Natural killer cell (primary cell): Measurements from ENCODE around the gene NSD1. TPM values are rescaled to one million over a fixed set of nuclear protein-coding genes. Genes with fewer than 3 reads are reported as not detected.

Experiments used
- ATAC-seq, 3 donors: fragments of 150-1000 bp in 2 of 3; fragments of 200-7000 bp in 1 of 3; cut with Tn5 transposase; 1 replicate in 1 of 3; 2 replicates in 2 of 3; pipeline ENCODE4 v1.10.0; 2021; ENCODE audit warnings: mild to moderate bottlenecking in 2 of 3, moderate library complexity in 2 of 3
- DNase-seq, 2 donors: peaks; one replicate each; pipeline versions ENCODE4 v3.0.0 to v3.0.0-alpha.2; 2013 to 2021; ENCODE audit warnings: mixed read lengths in 1 of 2
- H3K27ac ChIP-seq: one replicate; pipeline ENCODE4 v1.5.1; 2013; ENCODE audit warnings: mild to moderate bottlenecking, low read length
- H3K27me3 ChIP-seq: one replicate; pipeline ENCODE4 v1.6.1; 2013; ENCODE audit warnings: low read length; ENCODE audit not compliant: control insufficient read depth, insufficient read depth
- H3K36me3 ChIP-seq: one replicate; pipeline ENCODE4 v1.6.1; 2013; ENCODE audit warnings: low read length; ENCODE audit not compliant: control insufficient read depth, insufficient read depth
- H3K4me1 ChIP-seq: one replicate; pipeline ENCODE4 v1.6.1; 2013; ENCODE audit warnings: low read length; ENCODE audit not compliant: control insufficient read depth, insufficient read depth
- H3K4me3 ChIP-seq: one replicate; pipeline ENCODE4 v1.5.1; 2013; ENCODE audit warnings: low read length
- H3K9me3 ChIP-seq: one replicate; pipeline ENCODE4 v1.6.1; 2013; ENCODE audit warnings: low read length; ENCODE audit not compliant: control insufficient read depth, insufficient read depth
- H3K27ac Mint-ChIP-seq, 2 donors: one replicate each; pipeline ENCODE4 v1.8.0; 2022; ENCODE audit warnings: mild to moderate bottlenecking in 2 of 2, mixed read lengths in 2 of 2, moderate library complexity in 1 of 2
- H3K27me3 Mint-ChIP-seq, 2 donors: one replicate each; pipeline ENCODE4 v1.8.0; 2022; ENCODE audit warnings: low read depth in 2 of 2, mixed read lengths in 2 of 2
- H3K36me3 Mint-ChIP-seq: one replicate; pipeline ENCODE4 v1.8.0; 2022; ENCODE audit warnings: mixed read lengths
- H3K4me1 Mint-ChIP-seq, 2 donors: one replicate each; pipeline ENCODE4 v1.8.0; 2022; ENCODE audit warnings: mixed read lengths in 2 of 2
- H3K4me3 Mint-ChIP-seq: one replicate; pipeline ENCODE4 v1.8.0; 2022; ENCODE audit warnings: mild to moderate bottlenecking, moderate library complexity, mixed read lengths
- H3K9me3 Mint-ChIP-seq, 2 donors: one replicate each; pipeline ENCODE4 v1.8.0; 2022; ENCODE audit warnings: mixed read lengths in 2 of 2
- WGBS: methylation state at CpG from one replicate; pipeline ENCODE4 v1.1.7; 2013; ENCODE audit warnings: missing lambda C conversion rate; ENCODE audit not compliant: insufficient coverage; 5-methylcytosine and 5-hydroxymethylcytosine counted together
- intact Hi-C: fragments of 100-400 bp; cut with micrococcal nuclease; formaldehyde crosslinking; loops from one replicate; pipeline ENCODE4 v1.14.2; 2022
- total RNA-seq, 4 donors: library from RNA; stranded (reverse); fragments of 120-200 nt in 1 of 4; gene quantifications; one replicate each; pipeline versions ENCODE4 v1.2.3 to v1.2.4, GENCODE V29; 2013 to 2022
- TF ChIP-seq, protein P1 (sequence below): fragments of 200-600 bp; IDR thresholded peaks from one replicate; pipeline ENCODE4 v1.8.0; 2022; ENCODE audit warnings: antibody characterized with exemption

Gene NSD1
- total RNA-seq, 3 donors from 2014 or later (not counting 1 experiment from before 2014, with no cell fraction given): 117 to 147 (median 143) TPM

- Mint-ChIP-seq H3K4me3 (peak overlapping the region; percentile 31), H3K36me3 (no peaks in the 10 kb centered on the region), H3K4me1 (peaks cover 34 to 64% of the 10 kb centered on the region in 2 donors), H3K9me3 (no peaks in the 10 kb centered on the region), H3K27ac (peak overlapping the region in 1 of 2 donors; percentile 63), H3K27me3 (no peaks in the 10 kb centered on the region)
- no peak for DNase-seq
- no peak overlapping the region for H3K27ac ChIP-seq
- TF ChIP-seq, protein P1, sequence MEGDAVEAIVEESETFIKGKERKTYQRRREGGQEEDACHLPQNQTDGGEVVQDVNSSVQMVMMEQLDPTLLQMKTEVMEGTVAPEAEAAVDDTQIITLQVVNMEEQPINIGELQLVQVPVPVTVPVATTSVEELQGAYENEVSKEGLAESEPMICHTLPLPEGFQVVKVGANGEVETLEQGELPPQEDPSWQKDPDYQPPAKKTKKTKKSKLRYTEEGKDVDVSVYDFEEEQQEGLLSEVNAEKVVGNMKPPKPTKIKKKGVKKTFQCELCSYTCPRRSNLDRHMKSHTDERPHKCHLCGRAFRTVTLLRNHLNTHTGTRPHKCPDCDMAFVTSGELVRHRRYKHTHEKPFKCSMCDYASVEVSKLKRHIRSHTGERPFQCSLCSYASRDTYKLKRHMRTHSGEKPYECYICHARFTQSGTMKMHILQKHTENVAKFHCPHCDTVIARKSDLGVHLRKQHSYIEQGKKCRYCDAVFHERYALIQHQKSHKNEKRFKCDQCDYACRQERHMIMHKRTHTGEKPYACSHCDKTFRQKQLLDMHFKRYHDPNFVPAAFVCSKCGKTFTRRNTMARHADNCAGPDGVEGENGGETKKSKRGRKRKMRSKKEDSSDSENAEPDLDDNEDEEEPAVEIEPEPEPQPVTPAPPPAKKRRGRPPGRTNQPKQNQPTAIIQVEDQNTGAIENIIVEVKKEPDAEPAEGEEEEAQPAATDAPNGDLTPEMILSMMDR: no peak
- no peak for ATAC-seq
- peaks cover 62% of the 10 kb centered on the region for H3K36me3 ChIP-seq
- H3K4me3 ChIP-seq: no peak overlapping the region
- intact Hi-C loops: no loop called here
- peaks cover 96% of the 10 kb centered on the region for H3K4me1 ChIP-seq
- WGBS: 65% methylated on average over 13 of the region's 13 CpGs
- no peaks in the 10 kb centered on the region for H3K9me3 ChIP-seq
- no peaks in the 10 kb centered on the region for H3K27me3 ChIP-seq
Measured at GRCh38 chr5:177332896-177333260, 199.3 kb downstream of the NSD1 start.

DNA sequence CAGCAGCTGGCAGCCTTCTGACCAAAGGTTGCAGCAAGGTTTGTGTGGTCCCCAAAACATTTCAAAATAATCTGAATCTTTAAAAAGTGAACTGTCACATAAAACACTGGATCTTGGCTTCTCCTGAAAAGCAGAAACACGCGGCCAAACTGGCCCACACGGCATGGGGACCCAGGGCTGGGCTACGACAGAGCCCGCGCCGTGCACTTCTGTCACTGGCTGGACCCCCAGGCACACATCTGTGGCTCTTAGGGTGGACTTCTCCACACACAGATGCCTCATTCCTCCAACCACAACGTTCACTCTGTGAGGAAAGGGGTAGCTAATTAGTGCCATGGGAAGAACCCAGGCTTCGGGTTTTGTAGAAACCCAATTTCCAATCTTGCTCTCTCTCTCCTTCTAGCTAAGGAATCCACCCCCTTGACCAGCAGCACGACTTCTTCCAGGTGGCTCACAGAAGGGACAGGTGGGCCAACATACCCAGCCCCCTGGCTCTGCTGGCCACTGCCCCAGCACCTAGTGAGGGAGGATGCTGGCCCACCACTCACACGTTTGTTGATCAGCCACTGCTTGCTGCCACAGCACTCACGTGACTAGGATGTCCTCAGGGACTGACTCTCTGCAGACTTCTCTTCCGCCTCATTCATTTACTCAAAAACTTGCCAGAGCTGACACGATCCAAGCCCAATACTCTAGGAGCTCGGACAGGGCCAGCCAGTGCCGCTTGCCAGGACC lies 200.0 kb downstream of the NSD1 start:
- no peaks in the 10 kb centered on the region for H3K27me3 ChIP-seq
- Mint-ChIP-seq H3K27ac (peak overlapping the region in 1 of 2 donors; percentile 24), H3K4me1 (peaks cover 29 to 59% of the 10 kb centered on the region in 2 donors), H3K9me3 (no peaks in the 10 kb centered on the region), H3K36me3 (no peaks in the 10 kb centered on the region), H3K27me3 (no peaks in the 10 kb centered on the region), H3K4me3 (no peak overlapping the region)
- peaks cover 66% of the 10 kb centered on the region for H3K36me3 ChIP-seq
- no peak overlapping the region for H3K27ac ChIP-seq
- no peaks in the 10 kb centered on the region for H3K9me3 ChIP-seq
- no peak for ATAC-seq
- intact Hi-C loops: no loop called here
- WGBS: 88% methylated on average over 15 of the region's 16 CpGs
- H3K4me3 ChIP-seq: no peak overlapping the region
- TF ChIP-seq, protein P1: no peak
- peaks cover 96% of the 10 kb centered on the region for H3K4me1 ChIP-seq
- no peak for DNase-seq

DNA sequence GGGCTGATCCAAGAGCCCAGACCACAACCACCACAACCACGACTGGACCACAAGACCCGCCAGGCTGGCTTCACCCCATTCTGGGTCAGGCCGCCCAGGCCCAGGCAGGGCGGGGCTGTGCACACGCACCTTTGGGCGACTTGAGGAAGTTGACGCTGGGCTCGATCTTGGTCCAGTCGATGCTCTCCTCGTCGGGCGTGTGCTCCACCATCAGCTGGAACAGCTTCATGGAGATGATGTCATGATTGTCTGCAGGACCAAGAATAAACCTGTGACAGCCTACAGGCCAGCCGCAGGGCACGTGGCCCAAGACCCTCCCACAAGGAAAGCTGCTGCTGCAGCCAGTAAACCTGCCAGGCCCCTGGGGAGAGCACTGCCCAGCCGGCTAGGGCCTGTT lies 200.6 kb downstream of the NSD1 start:
- TF ChIP-seq, protein P1: no peak
- WGBS: 65% methylated on average over 15 of the region's 15 CpGs
- intact Hi-C loops: no loop called here
- no peaks in the 10 kb centered on the region for H3K27me3 ChIP-seq
- DNase-seq: no peak
- H3K4me3 Mint-ChIP-seq: no peak overlapping the region
- peaks cover 96% of the 10 kb centered on the region for H3K4me1 ChIP-seq
- H3K27ac Mint-ChIP-seq: peak overlapping the region in 1 of 2 donors; percentile 24
- no peak overlapping the region for H3K4me3 ChIP-seq
- H3K9me3 ChIP-seq: no peaks in the 10 kb centered on the region
- peaks cover 34 to 62% of the 10 kb centered on the region in 2 donors for H3K4me1 Mint-ChIP-seq
- H3K36me3 ChIP-seq: peaks cover 66% of the 10 kb centered on the region
- no peak for ATAC-seq
- H3K27me3 Mint-ChIP-seq: no peaks in the 10 kb centered on the region
- no peaks in the 10 kb centered on the region for H3K36me3 Mint-ChIP-seq
- H3K27ac ChIP-seq: no peak overlapping the region
- no peaks in the 10 kb centered on the region for H3K9me3 Mint-ChIP-seq
